ENCODE measurements around the gene CCBE1. TPM values are rescaled to one million over a fixed set of nuclear protein-coding genes. Genes with fewer than 3 reads are reported as not detected.

CCBE1 gene
- total RNA-seq, 1 donor from 2014 or later: 14.0 TPM

DNA sequence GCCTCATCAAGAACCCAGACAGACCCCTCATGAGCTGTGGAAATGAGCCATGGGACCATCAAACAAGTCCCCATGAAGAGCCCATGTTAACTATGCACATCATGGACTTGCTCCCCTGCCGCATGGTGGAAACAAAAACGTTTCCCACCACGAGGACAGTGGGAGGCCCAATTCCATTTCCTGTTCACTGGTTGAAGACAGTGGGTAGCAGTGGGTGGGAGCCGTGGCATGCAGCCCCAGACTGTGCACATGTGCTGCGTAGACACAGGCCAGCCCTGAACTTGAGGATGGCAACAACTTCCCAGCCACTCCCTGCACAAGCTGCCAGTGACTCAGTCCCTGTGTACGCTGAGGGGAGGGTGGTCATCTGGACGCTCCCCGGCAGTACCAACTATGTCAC lies 229.7 kb downstream of the CCBE1 start:
- TF ChIP-seq, protein P1, sequence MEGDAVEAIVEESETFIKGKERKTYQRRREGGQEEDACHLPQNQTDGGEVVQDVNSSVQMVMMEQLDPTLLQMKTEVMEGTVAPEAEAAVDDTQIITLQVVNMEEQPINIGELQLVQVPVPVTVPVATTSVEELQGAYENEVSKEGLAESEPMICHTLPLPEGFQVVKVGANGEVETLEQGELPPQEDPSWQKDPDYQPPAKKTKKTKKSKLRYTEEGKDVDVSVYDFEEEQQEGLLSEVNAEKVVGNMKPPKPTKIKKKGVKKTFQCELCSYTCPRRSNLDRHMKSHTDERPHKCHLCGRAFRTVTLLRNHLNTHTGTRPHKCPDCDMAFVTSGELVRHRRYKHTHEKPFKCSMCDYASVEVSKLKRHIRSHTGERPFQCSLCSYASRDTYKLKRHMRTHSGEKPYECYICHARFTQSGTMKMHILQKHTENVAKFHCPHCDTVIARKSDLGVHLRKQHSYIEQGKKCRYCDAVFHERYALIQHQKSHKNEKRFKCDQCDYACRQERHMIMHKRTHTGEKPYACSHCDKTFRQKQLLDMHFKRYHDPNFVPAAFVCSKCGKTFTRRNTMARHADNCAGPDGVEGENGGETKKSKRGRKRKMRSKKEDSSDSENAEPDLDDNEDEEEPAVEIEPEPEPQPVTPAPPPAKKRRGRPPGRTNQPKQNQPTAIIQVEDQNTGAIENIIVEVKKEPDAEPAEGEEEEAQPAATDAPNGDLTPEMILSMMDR (IDR thresholded peaks at IDR 0.05): no peak
- ATAC-seq: no peak
- H3K27me3 ChIP-seq (ENCODE audit: low read depth): no peaks in the 10 kb centered on the region
- H3K27ac ChIP-seq: no peak overlapping the region
- no peaks in the 10 kb centered on the region for H3K9me3 ChIP-seq
- no peak for DNase-seq
- no peak overlapping the region for H3K4me3 ChIP-seq
- no peaks in the 10 kb centered on the region for H3K36me3 ChIP-seq
- H3K4me1 ChIP-seq: no peaks in the 10 kb centered on the region
- intact Hi-C loops (cut with DNase I): no loop called here

- Histone ChIP-seq H3K36me3 (no peaks in the 10 kb centered on the region), H3K9me3 (no peaks in the 10 kb centered on the region), H3K4me1 (no peaks in the 10 kb centered on the region), H3K4me3 (no peak overlapping the region), H3K27ac (no peak overlapping the region), H3K27me3 (ENCODE audit: low read depth) (no peaks in the 10 kb centered on the region)
- intact Hi-C loops (cut with DNase I): no loop called here
- ATAC-seq (no peak), DNase-seq (no peak)
- TF ChIP-seq, protein P1 (IDR thresholded peaks at IDR 0.05): no peak
These were observed 230.2 kb downstream of the CCBE1 start for GRCh38 chr18:59466980-59467379.

- no peaks in the 10 kb centered on the region for H3K27me3 ChIP-seq (ENCODE audit: low read depth)
- no peaks in the 10 kb centered on the region for H3K4me1 ChIP-seq
- no peaks in the 10 kb centered on the region for H3K9me3 ChIP-seq
- TF ChIP-seq, protein P1 (IDR thresholded peaks at IDR 0.05): no peak
- no peak overlapping the region for H3K27ac ChIP-seq
- H3K4me3 ChIP-seq: no peak overlapping the region
- no peaks in the 10 kb centered on the region for H3K36me3 ChIP-seq
- intact Hi-C loops (cut with DNase I): no loop called here
- no peak for ATAC-seq
- DNase-seq: no peak
These were observed 232.7 kb downstream of the CCBE1 start for GRCh38 chr18:59464486-59464885.

DNA sequence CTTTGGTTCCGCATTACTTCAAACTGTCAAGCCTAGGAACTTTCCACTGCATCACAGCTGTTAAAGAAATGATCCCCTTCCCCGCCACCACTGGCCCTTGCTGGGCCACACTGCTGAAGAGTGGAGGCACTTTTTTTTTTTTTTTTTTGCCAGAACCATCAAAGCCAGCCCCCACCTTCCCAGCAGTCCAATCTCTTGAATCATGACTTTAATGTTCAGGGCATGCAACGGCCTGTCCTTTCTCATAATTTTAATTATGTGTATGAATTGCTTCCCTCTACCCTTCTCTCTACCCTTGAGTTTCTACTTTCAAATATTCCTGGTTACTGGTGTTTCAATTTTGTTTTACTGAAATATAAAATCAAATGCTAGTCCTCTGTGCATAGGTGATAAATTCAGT lies 236.1 kb downstream of the CCBE1 start:
- DNase-seq (no peak), ATAC-seq (no peak)
- intact Hi-C loops (cut with DNase I): no loop called here
- Histone ChIP-seq H3K27ac (no peak overlapping the region), H3K27me3 (ENCODE audit: low read depth) (no peaks in the 10 kb centered on the region), H3K36me3 (no peaks in the 10 kb centered on the region), H3K4me3 (no peak overlapping the region), H3K4me1 (no peaks in the 10 kb centered on the region), H3K9me3 (no peaks in the 10 kb centered on the region)
- TF ChIP-seq, protein P1 (IDR thresholded peaks at IDR 0.05): no peak

DNA sequence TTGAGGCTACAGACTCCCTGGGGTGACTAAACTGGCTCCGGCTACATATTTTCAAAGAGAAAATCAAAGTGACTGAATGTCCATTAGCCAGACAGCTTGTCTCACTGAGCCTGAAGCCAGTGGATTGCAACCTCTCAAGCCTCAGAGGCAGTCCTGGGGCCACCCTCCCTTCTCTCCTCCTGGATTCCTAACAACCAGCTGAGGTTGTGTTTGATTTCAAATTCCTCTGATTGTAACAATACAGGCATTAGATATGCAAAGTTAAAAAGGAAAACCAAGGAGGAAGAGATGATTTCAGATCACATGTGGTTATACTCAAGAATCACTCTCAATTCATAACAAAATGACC lies 237.2 kb downstream of the CCBE1 start:
- H3K36me3 ChIP-seq: no peaks in the 10 kb centered on the region
- no peaks in the 10 kb centered on the region for H3K9me3 ChIP-seq
- DNase-seq (no peak), ATAC-seq (peak; percentile 37 to 66)
- intact Hi-C loops (cut with DNase I): no loop called here
- no peak overlapping the region for H3K4me3 ChIP-seq
- H3K27me3 ChIP-seq (ENCODE audit: low read depth): no peaks in the 10 kb centered on the region
- H3K4me1 ChIP-seq: no peaks in the 10 kb centered on the region
- H3K27ac ChIP-seq: no peak overlapping the region
- TF ChIP-seq, protein P1 (IDR thresholded peaks at IDR 0.05): no peak

All from lower lobe of right lung (tissue), 2 donors.